ENCODE measurements around the gene RPS15. TPM values are rescaled to one million over a fixed set of nuclear protein-coding genes. Genes with fewer than 3 reads are reported as not detected.
A peak's percentile ranks its signal among the peaks of the same experiment; 100 is the strongest.

The RPS15 gene
- total and polyA plus RNA-seq, 9 of the 15 experiments (the other 6 are each of a cell fraction or from before 2014, with no cell fraction given): 605 to 2,791 (median 957) TPM

DNA sequence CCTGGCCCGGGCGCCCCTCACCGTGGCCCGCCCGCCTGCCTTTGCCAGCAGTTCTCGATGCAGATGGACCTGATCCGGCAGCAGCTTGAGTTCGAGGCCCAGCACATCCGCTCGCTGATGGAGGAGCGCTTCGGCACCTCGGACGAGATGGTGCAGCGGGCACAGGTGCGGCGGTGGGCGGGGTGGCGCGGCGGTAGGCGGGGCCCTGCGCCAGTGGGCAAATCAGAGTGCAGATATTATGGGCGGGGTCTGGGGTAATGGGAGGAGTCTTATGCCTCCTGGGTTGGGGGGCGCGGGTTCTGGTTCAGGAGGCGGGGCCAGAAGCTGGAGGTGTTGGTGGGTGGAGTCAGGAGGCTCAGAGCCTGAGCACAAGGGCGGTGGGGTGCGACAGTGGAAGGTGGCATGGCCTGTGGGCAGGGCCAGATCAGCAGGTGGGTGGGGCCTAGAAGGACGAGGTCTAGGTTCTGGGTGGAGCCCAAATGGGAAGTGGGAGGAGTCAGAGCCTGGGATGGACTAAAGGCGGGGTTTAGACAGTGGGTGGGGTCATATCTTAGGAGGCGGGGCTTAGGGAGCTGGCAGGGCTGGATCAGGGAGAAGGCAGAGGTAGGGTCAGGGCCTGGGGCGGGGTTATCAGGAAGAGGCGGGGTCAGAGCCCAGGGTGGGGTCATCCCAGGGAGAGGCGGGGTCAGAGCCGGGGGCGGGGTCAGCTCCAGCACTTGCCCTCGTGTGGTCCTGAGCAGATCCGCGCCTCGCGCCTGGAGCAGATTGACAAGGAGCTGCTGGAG is 17.3 kb downstream of the RPS15 start (continued):
- TF ChIP-seq SIRT6 (IDR thresholded peaks at IDR 0.05; ENCODE audit: low read depth, low read length) (no peak), FOXP1 (CRISPR knock-in tag; IDR thresholded peaks at IDR 0.05) (no peak), TAL1 (IDR thresholded peaks at IDR 0.05) (no peak), POLR2B (IDR thresholded peaks at IDR 0.05; ENCODE audit: low read depth, partially characterized antibody) (peak; percentile 73), ZNF561 (CRISPR knock-in tag; conservative IDR thresholded peaks at IDR 0.05) (no peak), ELF2 (CRISPR knock-in tag; IDR thresholded peaks at IDR 0.05) (no peak), MECOM (CRISPR knock-in tag; IDR thresholded peaks at IDR 0.05) (no peak), ZNF263 (CRISPR knock-in tag; IDR thresholded peaks at IDR 0.05; ENCODE audit: borderline replicate concordance) (no peak), MTA1 (IDR thresholded peaks at IDR 0.05; ENCODE audit: borderline replicate concordance) (no peak), POLR2G (IDR thresholded peaks at IDR 0.05; ENCODE audit: low read depth, low read length) (peak; percentile 88), HNRNPH1 (optimal IDR thresholded peaks at IDR 0.05; ENCODE audit: low read depth, low read length) (no peak), MYC (IDR thresholded peaks at IDR 0.05; ENCODE audit: low read depth, low read length) (no peak), MYC (CRISPR knock-in tag; IDR thresholded peaks at IDR 0.05; ENCODE audit: borderline replicate concordance, low read depth) (no peak), RNF2 (IDR thresholded peaks at IDR 0.05) (no peak), POU5F1 (IDR thresholded peaks at IDR 0.05; ENCODE audit: borderline replicate concordance, low read depth, low read length, partially characterized antibody) (no peak), CREM (IDR thresholded peaks at IDR 0.05; ENCODE audit: low read depth) (no peak)
- TF ChIP-seq, protein P1, sequence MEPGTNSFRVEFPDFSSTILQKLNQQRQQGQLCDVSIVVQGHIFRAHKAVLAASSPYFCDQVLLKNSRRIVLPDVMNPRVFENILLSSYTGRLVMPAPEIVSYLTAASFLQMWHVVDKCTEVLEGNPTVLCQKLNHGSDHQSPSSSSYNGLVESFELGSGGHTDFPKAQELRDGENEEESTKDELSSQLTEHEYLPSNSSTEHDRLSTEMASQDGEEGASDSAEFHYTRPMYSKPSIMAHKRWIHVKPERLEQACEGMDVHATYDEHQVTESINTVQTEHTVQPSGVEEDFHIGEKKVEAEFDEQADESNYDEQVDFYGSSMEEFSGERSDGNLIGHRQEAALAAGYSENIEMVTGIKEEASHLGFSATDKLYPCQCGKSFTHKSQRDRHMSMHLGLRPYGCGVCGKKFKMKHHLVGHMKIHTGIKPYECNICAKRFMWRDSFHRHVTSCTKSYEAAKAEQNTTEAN (CRISPR knock-in tag; IDR thresholded peaks at IDR 0.05): no peak
- TF ChIP-seq, protein P2, sequence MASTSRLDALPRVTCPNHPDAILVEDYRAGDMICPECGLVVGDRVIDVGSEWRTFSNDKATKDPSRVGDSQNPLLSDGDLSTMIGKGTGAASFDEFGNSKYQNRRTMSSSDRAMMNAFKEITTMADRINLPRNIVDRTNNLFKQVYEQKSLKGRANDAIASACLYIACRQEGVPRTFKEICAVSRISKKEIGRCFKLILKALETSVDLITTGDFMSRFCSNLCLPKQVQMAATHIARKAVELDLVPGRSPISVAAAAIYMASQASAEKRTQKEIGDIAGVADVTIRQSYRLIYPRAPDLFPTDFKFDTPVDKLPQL (IDR thresholded peaks at IDR 0.05; ENCODE audit: extremely low read depth, insufficient read length): no peak
- TF ChIP-seq, protein P3, sequence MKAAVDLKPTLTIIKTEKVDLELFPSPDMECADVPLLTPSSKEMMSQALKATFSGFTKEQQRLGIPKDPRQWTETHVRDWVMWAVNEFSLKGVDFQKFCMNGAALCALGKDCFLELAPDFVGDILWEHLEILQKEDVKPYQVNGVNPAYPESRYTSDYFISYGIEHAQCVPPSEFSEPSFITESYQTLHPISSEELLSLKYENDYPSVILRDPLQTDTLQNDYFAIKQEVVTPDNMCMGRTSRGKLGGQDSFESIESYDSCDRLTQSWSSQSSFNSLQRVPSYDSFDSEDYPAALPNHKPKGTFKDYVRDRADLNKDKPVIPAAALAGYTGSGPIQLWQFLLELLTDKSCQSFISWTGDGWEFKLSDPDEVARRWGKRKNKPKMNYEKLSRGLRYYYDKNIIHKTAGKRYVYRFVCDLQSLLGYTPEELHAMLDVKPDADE (conservative IDR thresholded peaks at IDR 0.05; ENCODE audit: control insufficient read depth, low read depth, low read length): no peak; the same call in 1 of the 2 replicates
- TF ChIP-seq, protein P4, sequence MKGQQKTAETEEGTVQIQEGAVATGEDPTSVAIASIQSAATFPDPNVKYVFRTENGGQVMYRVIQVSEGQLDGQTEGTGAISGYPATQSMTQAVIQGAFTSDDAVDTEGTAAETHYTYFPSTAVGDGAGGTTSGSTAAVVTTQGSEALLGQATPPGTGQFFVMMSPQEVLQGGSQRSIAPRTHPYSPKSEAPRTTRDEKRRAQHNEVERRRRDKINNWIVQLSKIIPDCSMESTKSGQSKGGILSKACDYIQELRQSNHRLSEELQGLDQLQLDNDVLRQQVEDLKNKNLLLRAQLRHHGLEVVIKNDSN (CRISPR knock-in tag; IDR thresholded peaks at IDR 0.05): no peak
- TF ChIP-seq, protein P5, sequence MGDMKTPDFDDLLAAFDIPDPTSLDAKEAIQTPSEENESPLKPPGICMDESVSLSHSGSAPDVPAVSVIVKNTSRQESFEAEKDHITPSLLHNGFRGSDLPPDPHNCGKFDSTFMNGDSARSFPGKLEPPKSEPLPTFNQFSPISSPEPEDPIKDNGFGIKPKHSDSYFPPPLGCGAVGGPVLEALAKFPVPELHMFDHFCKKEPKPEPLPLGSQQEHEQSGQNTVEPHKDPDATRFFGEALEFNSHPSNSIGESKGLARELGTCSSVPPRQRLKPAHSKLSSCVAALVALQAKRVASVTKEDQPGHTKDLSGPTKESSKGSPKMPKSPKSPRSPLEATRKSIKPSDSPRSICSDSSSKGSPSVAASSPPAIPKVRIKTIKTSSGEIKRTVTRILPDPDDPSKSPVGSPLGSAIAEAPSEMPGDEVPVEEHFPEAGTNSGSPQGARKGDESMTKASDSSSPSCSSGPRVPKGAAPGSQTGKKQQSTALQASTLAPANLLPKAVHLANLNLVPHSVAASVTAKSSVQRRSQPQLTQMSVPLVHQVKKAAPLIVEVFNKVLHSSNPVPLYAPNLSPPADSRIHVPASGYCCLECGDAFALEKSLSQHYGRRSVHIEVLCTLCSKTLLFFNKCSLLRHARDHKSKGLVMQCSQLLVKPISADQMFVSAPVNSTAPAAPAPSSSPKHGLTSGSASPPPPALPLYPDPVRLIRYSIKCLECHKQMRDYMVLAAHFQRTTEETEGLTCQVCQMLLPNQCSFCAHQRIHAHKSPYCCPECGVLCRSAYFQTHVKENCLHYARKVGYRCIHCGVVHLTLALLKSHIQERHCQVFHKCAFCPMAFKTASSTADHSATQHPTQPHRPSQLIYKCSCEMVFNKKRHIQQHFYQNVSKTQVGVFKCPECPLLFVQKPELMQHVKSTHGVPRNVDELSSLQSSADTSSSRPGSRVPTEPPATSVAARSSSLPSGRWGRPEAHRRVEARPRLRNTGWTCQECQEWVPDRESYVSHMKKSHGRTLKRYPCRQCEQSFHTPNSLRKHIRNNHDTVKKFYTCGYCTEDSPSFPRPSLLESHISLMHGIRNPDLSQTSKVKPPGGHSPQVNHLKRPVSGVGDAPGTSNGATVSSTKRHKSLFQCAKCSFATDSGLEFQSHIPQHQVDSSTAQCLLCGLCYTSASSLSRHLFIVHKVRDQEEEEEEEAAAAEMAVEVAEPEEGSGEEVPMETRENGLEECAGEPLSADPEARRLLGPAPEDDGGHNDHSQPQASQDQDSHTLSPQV (IDR thresholded peaks at IDR 0.05): no peak

Measured in K562 (cell line).